WTC11 (cell line): Measurements from ENCODE around the gene PLCL2.

Experiments
- CTCF ChIP-seq: fragments of 200-600 bp; IDR thresholded peaks from 2 replicates; pipeline ENCODE4 v1.8.0; 2022; ENCODE audit warnings: antibody characterized with exemption
- NR3C1 ChIP-seq: sonication (generic); formaldehyde crosslinking; conservative IDR thresholded peaks from 2 replicates; pipeline ENCODE4 v1.8.1; 2023; ENCODE audit warnings: low read depth, mild to moderate bottlenecking, missing genetic modification reagents
- ZBTB21 ChIP-seq: sonication (generic); formaldehyde crosslinking; IDR thresholded peaks from 2 replicates; pipeline ENCODE4 v1.8.1; 2023; ENCODE audit warnings: mild to moderate bottlenecking, missing genetic modification reagents, borderline replicate concordance
- TF ChIP-seq, protein P1 (sequence below): sonication (generic); formaldehyde crosslinking; IDR thresholded peaks from 2 replicates; pipeline ENCODE4 v1.8.0; 2022; ENCODE audit warnings: missing genetic modification reagents
- TF ChIP-seq, protein P2 (sequence below): sonication (generic); formaldehyde crosslinking; IDR thresholded peaks from 2 replicates; pipeline ENCODE4 v1.8.1; 2022; ENCODE audit warnings: low read depth, mild to moderate bottlenecking, moderate library complexity, missing genetic modification reagents, borderline replicate concordance

DNA sequence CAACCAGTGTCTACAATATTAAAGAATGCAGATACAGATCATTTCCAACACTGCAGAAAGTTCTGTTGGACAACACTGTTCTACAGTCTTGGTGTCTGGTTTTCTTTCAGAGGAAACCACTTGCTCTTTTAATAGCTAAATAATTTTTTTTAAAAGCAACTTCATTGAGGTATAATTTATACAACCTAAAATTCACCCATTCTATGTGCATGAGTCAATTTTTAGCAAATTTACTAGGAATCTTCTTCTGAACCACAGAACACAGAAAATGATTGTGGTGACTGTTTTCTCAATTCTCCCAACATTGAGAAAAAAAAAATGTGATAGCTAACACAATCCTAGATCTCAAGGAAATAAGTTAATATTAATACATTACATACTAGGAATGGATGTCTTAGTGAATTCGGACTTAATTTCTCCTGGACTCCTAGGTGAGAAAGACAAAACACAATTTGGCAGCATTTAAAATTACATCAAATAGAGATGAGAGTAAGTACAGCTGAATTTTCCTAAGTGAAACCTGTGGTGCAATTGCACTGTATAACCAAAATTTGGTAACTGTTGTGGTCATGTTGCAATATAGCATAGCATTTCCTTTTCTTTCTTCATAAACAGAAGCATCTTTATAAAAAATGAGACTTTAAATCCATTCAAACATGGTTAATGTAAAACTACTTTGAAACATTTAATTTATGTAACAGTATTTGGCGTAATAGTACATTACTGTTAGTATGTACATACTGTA is 15.3 kb upstream of the PLCL2 start:
- TF ChIP-seq NR3C1 (CRISPR knock-in tag): no peak
- no peak for TF ChIP-seq CTCF
- TF ChIP-seq, protein P1, sequence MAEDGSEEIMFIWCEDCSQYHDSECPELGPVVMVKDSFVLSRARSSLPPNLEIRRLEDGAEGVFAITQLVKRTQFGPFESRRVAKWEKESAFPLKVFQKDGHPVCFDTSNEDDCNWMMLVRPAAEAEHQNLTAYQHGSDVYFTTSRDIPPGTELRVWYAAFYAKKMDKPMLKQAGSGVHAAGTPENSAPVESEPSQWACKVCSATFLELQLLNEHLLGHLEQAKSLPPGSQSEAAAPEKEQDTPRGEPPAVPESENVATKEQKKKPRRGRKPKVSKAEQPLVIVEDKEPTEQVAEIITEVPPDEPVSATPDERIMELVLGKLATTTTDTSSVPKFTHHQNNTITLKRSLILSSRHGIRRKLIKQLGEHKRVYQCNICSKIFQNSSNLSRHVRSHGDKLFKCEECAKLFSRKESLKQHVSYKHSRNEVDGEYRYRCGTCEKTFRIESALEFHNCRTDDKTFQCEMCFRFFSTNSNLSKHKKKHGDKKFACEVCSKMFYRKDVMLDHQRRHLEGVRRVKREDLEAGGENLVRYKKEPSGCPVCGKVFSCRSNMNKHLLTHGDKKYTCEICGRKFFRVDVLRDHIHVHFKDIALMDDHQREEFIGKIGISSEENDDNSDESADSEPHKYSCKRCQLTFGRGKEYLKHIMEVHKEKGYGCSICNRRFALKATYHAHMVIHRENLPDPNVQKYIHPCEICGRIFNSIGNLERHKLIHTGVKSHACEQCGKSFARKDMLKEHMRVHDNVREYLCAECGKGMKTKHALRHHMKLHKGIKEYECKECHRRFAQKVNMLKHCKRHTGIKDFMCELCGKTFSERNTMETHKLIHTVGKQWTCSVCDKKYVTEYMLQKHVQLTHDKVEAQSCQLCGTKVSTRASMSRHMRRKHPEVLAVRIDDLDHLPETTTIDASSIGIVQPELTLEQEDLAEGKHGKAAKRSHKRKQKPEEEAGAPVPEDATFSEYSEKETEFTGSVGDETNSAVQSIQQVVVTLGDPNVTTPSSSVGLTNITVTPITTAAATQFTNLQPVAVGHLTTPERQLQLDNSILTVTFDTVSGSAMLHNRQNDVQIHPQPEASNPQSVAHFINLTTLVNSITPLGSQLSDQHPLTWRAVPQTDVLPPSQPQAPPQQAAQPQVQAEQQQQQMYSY (CRISPR knock-in tag): no peak
- TF ChIP-seq, protein P2, sequence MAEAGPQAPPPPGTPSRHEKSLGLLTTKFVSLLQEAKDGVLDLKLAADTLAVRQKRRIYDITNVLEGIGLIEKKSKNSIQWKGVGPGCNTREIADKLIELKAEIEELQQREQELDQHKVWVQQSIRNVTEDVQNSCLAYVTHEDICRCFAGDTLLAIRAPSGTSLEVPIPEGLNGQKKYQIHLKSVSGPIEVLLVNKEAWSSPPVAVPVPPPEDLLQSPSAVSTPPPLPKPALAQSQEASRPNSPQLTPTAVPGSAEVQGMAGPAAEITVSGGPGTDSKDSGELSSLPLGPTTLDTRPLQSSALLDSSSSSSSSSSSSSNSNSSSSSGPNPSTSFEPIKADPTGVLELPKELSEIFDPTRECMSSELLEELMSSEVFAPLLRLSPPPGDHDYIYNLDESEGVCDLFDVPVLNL (CRISPR knock-in tag): no peak
- no peak for TF ChIP-seq ZBTB21 (CRISPR knock-in tag)
